ENCODE data around the gene RNASE8. TPM values are rescaled to one million over a fixed set of nuclear protein-coding genes. Genes with fewer than 3 reads are reported as not detected.

RNASE8 gene
- total and polyA plus RNA-seq, 7 donors, result not detected

GRCh38 chr14:21053184-21054122 lies 4.2 kb upstream of the RNASE8 start:
- H3K27me3 ChIP-seq (ENCODE audit: insufficient read depth in 3 of 3, low read length in 2 of 3), result no peaks in the 10 kb centered on the region
- no peak for DNase-seq
- 84 to 90% (median 85%) methylated on average over 20 of the region's 20 CpGs for WGBS, 3 donors
- TF ChIP-seq, protein P1, sequence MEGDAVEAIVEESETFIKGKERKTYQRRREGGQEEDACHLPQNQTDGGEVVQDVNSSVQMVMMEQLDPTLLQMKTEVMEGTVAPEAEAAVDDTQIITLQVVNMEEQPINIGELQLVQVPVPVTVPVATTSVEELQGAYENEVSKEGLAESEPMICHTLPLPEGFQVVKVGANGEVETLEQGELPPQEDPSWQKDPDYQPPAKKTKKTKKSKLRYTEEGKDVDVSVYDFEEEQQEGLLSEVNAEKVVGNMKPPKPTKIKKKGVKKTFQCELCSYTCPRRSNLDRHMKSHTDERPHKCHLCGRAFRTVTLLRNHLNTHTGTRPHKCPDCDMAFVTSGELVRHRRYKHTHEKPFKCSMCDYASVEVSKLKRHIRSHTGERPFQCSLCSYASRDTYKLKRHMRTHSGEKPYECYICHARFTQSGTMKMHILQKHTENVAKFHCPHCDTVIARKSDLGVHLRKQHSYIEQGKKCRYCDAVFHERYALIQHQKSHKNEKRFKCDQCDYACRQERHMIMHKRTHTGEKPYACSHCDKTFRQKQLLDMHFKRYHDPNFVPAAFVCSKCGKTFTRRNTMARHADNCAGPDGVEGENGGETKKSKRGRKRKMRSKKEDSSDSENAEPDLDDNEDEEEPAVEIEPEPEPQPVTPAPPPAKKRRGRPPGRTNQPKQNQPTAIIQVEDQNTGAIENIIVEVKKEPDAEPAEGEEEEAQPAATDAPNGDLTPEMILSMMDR (IDR thresholded peaks at IDR 0.05), result no peak
- H3K27ac ChIP-seq, result no peak overlapping the region
- H3K36me3 ChIP-seq (ENCODE audit: insufficient read depth in 1 of 2, low read depth in 1 of 2), result no peaks in the 10 kb centered on the region
- intact Hi-C loops (cut with DNase I), result loop anchor here in 1 of 2 donors (5.0 kb wide), 1 partner anchor 51 kb away; no protein-coding TSS in a partner anchor
- ATAC-seq, result no peak
- no peak overlapping the region for H3K4me3 ChIP-seq
- H3K9me3 ChIP-seq, result no peaks in the 10 kb centered on the region
- peaks cover 2% of the 10 kb centered on the region for H3K4me1 ChIP-seq

- 81 to 92% (median 81%) methylated on average over 3 of the region's 3 CpGs for WGBS, 3 donors
- no peaks in the 10 kb centered on the region for H3K27me3 ChIP-seq (ENCODE audit: insufficient read depth in 3 of 3, low read length in 2 of 3)
- no peak for ATAC-seq
Observed at GRCh38 chr14:21054123-21054767, 3.4 kb upstream of the RNASE8 start.

DNA sequence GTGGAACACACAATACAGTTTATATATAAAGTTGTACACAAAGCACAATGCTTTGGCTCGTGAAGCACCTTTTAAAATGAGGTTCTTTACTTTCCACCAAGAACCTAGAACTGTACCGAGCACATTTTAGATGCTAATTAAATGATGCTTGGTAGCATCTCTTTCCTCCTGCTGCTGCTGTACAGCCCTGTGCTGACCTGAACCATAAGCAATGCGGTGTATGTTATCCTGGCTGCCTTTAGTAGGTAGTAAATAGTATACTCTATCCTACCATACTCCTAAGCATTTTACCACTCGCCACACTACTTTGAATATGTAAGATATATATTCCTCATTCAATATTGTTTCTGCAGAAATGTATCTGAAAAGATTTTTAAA lies 2.9 kb upstream of the RNASE8 start:
- no peak overlapping the region for H3K27ac ChIP-seq
- no peaks in the 10 kb centered on the region for H3K27me3 ChIP-seq (ENCODE audit: insufficient read depth in 3 of 3, low read length in 2 of 3)
- no peaks in the 10 kb centered on the region for H3K9me3 ChIP-seq
- ATAC-seq, result no peak
- H3K4me3 ChIP-seq, result no peak overlapping the region
- no peaks in the 10 kb centered on the region for H3K4me1 ChIP-seq
- H3K36me3 ChIP-seq (ENCODE audit: insufficient read depth in 1 of 2, low read depth in 1 of 2), result no peaks in the 10 kb centered on the region
- TF ChIP-seq, protein P1 (IDR thresholded peaks at IDR 0.05), result no peak
- WGBS, 3 donors, result 79 to 85% (median 81%) methylated on average over 4 of the region's 4 CpGs
- intact Hi-C loops (cut with DNase I), result loop anchor here in 1 of 2 donors (5.0 kb wide), 1 partner anchor 52 kb away; no protein-coding TSS in a partner anchor
- no peak for DNase-seq

More at GRCh38 chr14:21054123-21054767, 3.4 kb upstream of the RNASE8 start:
- Histone ChIP-seq H3K27ac (no peak overlapping the region), H3K36me3 (ENCODE audit: insufficient read depth in 1 of 2, low read depth in 1 of 2) (no peaks in the 10 kb centered on the region), H3K4me1 (no peaks in the 10 kb centered on the region), H3K4me3 (no peak overlapping the region), H3K9me3 (no peaks in the 10 kb centered on the region)
- TF ChIP-seq, protein P1 (IDR thresholded peaks at IDR 0.05), result no peak
- intact Hi-C loops (cut with DNase I), result loop anchor here in 1 of 2 donors (5.0 kb wide), 1 partner anchor 52 kb away; no protein-coding TSS in a partner anchor
- DNase-seq, result no peak

- Histone ChIP-seq H3K36me3 (ENCODE audit: insufficient read depth in 1 of 2, low read depth in 1 of 2) (no peaks in the 10 kb centered on the region), H3K4me1 (no peaks in the 10 kb centered on the region), H3K27ac (no peak overlapping the region), H3K9me3 (no peaks in the 10 kb centered on the region), H3K27me3 (ENCODE audit: insufficient read depth in 3 of 3, low read length in 2 of 3) (no peaks in the 10 kb centered on the region), H3K4me3 (no peak overlapping the region)
- no peak for ATAC-seq
- TF ChIP-seq, protein P1 (IDR thresholded peaks at IDR 0.05), result no peak
- intact Hi-C loops (cut with DNase I), result no loop called here
- no peak for DNase-seq
- WGBS, 3 donors, result 66 to 75% (median 67%) methylated on average over 5 of the region's 5 CpGs
Observed at GRCh38 chr14:21055432-21056117, 2.0 kb upstream of the RNASE8 start.
